HEK293 (cell line): Measurements from ENCODE around the gene MTHFSD.

Experiments used
- CTCF ChIA-PET: fragments of 350-600 bp; formaldehyde crosslinking; extraction: SDS; loops from one replicate; lab custom pipeline; 2021; ENCODE audit warnings: antibody characterized with exemption; lab: Yijun Ruan, JAX
- POLR2A ChIA-PET: fragments of 300-600 bp; formaldehyde crosslinking; extraction: SDS; loops from one replicate; lab custom pipeline; 2020; ENCODE audit warnings: antibody characterized with exemption, inconsistent platforms; lab: Yijun Ruan, JAX
- H3K27ac ChIP-seq: fragments of 200-500 bp; sonication (Bioruptor generic); 2 replicates; pipeline ENCODE4 v1.5.1; 2014; ENCODE audit warnings: low read depth, low read length, control low read depth, inconsistent platforms; ENCODE audit errors: extremely low read depth
- H3K36me3 ChIP-seq, 2 experiments: fragments of 200-500 bp in 1 of 2; sonication (Bioruptor generic) in 1 of 2; 1 replicate in 1 of 2; 2 replicates in 1 of 2; pipeline ENCODE4 v1.5.1; 2014 to 2017; ENCODE audit warnings: inconsistent platforms in 2 of 2, low read length in 2 of 2; ENCODE audit not compliant: control insufficient read depth in 2 of 2, insufficient read depth in 1 of 2
- H3K4me1 ChIP-seq: fragments of 200-500 bp; sonication (Bioruptor generic); 2 replicates; pipeline ENCODE4 v1.5.1; 2014; ENCODE audit warnings: mild to moderate bottlenecking, low read length, inconsistent platforms; ENCODE audit not compliant: control insufficient read depth, insufficient read depth
- H3K4me3 ChIP-seq: 2 replicates; pipeline ENCODE4 v1.5.1; 2011; ENCODE audit warnings: low read depth, mild to moderate bottlenecking, control low read depth, low read length, moderate library complexity
- H3K9me3 ChIP-seq: fragments of 200-500 bp; sonication (Bioruptor generic); 2 replicates; pipeline ENCODE4 v1.5.1; 2014; ENCODE audit warnings: low read depth, low read length, inconsistent platforms; ENCODE audit not compliant: control insufficient read depth, insufficient read depth
- GLI2 ChIP-seq: fragments of 450-650 bp; formaldehyde crosslinking; IDR thresholded peaks from 2 replicates; pipeline ENCODE4; 2017; ENCODE audit warnings: missing biosample characterization, missing genetic modification characterization, low read depth, borderline replicate concordance
- HIC1 ChIP-seq: fragments of 450-650 bp; formaldehyde crosslinking; IDR thresholded peaks from 2 replicates; pipeline ENCODE4 v1.5.1; 2016; ENCODE audit warnings: missing biosample characterization, missing genetic modification characterization
- HOXC10 ChIP-seq: sonication (generic); formaldehyde crosslinking; IDR thresholded peaks from 2 replicates; pipeline ENCODE4 v1.8.1; 2023; ENCODE audit warnings: mild to moderate bottlenecking, missing genetic modification reagents
- MYNN ChIP-seq: fragments of 450-650 bp; formaldehyde crosslinking; IDR thresholded peaks from 2 replicates; pipeline ENCODE4 v1.5.1; 2016; ENCODE audit warnings: missing biosample characterization, missing genetic modification characterization, borderline replicate concordance
- PRDM1 ChIP-seq: fragments of 450-650 bp; formaldehyde crosslinking; IDR thresholded peaks from 2 replicates; pipeline ENCODE4; 2016; ENCODE audit warnings: missing biosample characterization, missing genetic modification characterization
- PRDM10 ChIP-seq: fragments of 450-650 bp; formaldehyde crosslinking; IDR thresholded peaks from 2 replicates; pipeline ENCODE4 v1.5.1; 2016; ENCODE audit warnings: missing biosample characterization, missing genetic modification characterization
- ZFP37 ChIP-seq: fragments of 450-650 bp; formaldehyde crosslinking; IDR thresholded peaks from 2 replicates; pipeline ENCODE4 v1.5.1; 2016; ENCODE audit warnings: missing biosample characterization, missing genetic modification characterization
- ZNF112 ChIP-seq: fragments of 450-650 bp; formaldehyde crosslinking; IDR thresholded peaks from 2 replicates; pipeline ENCODE4 v1.5.0; 2017; ENCODE audit warnings: missing biosample characterization, missing genetic modification characterization
- ZNF146 ChIP-seq: fragments of 450-650 bp; formaldehyde crosslinking; IDR thresholded peaks from 2 replicates; pipeline ENCODE4 v1.5.1; 2016; ENCODE audit warnings: missing biosample characterization, missing genetic modification characterization
- ZNF148 ChIP-seq: fragments of 450-650 bp; formaldehyde crosslinking; IDR thresholded peaks from 2 replicates; pipeline ENCODE4 v1.5.0; 2017; ENCODE audit warnings: missing biosample characterization, missing genetic modification characterization, borderline replicate concordance
- ZNF19 ChIP-seq: fragments of 450-650 bp; formaldehyde crosslinking; IDR thresholded peaks from 2 replicates; pipeline ENCODE4; 2016; ENCODE audit warnings: missing biosample characterization, missing genetic modification characterization, low read depth
- ZNF26 ChIP-seq: fragments of 450-650 bp; formaldehyde crosslinking; IDR thresholded peaks from 2 replicates; pipeline ENCODE4 v1.5.1; 2016; ENCODE audit warnings: missing biosample characterization, missing genetic modification characterization
- ZNF549 ChIP-seq: fragments of 450-650 bp; IDR thresholded peaks from 2 replicates; pipeline ENCODE4 v1.5.1; 2018; ENCODE audit warnings: missing biosample characterization, missing genetic modification characterization, mild to moderate bottlenecking, inconsistent platforms, moderate library complexity
- ZNF580 ChIP-seq: fragments of 450-650 bp; formaldehyde crosslinking; IDR thresholded peaks from 2 replicates; pipeline ENCODE4 v1.5.1; 2016; ENCODE audit warnings: missing biosample characterization, missing genetic modification characterization
- ZNF596 ChIP-seq: fragments of 450-650 bp; IDR thresholded peaks from 2 replicates; pipeline ENCODE4 v1.5.0; 2018; ENCODE audit warnings: missing biosample characterization, mild to moderate bottlenecking, missing genetic modification characterization, moderate library complexity
- ZNF629 ChIP-seq: fragments of 450-650 bp; formaldehyde crosslinking; IDR thresholded peaks from 2 replicates; pipeline ENCODE4 v1.5.1; 2017; ENCODE audit warnings: missing biosample characterization, missing genetic modification characterization
- ZNF776 ChIP-seq: fragments of 450-650 bp; formaldehyde crosslinking; IDR thresholded peaks from 2 replicates; pipeline ENCODE4 v1.5.0; 2017; ENCODE audit warnings: missing biosample characterization, missing genetic modification characterization, borderline replicate concordance
- ZSCAN23 ChIP-seq: fragments of 450-650 bp; formaldehyde crosslinking; IDR thresholded peaks from 2 replicates; pipeline ENCODE4 v1.5.1; 2016; ENCODE audit warnings: missing biosample characterization, missing genetic modification characterization
- ZSCAN30 ChIP-seq: fragments of 450-650 bp; IDR thresholded peaks from 2 replicates; pipeline ENCODE4 v1.5.1; 2018; ENCODE audit warnings: missing biosample characterization, mild to moderate bottlenecking, missing genetic modification characterization, moderate library complexity

Gene MTHFSD

GRCh38 chr16:86584726-86585721 is 30.0 kb upstream of the MTHFSD start:
- ChIA-PET CTCF (interaction anchor here (1.3 kb wide), 1 partner anchor 10 kb away, joined by 7 read pairs; no protein-coding TSS in a partner anchor), POLR2A (no interaction called here)
- H3K9me3 ChIP-seq, result no peaks in the 10 kb centered on the region
- no peak overlapping the region for H3K4me3 ChIP-seq
- no peaks in the 10 kb centered on the region for H3K36me3 ChIP-seq
- TF ChIP-seq GLI2 (tag by site-specific recombination) (no peak), ZNF19 (tag by site-specific recombination) (no peak), ZNF112 (no peak), ZSCAN23 (tag by site-specific recombination) (no peak), PRDM1 (tag by site-specific recombination) (no peak), ZFP37 (tag by site-specific recombination) (no peak), ZNF146 (tag by site-specific recombination) (no peak)
- H3K4me1 ChIP-seq, result no peaks in the 10 kb centered on the region
- no peak overlapping the region for H3K27ac ChIP-seq

- Histone ChIP-seq H3K36me3 (no peaks in the 10 kb centered on the region), H3K4me1 (no peaks in the 10 kb centered on the region), H3K9me3 (no peaks in the 10 kb centered on the region), H3K4me3 (no peak overlapping the region), H3K27ac (no peak overlapping the region)
- ChIA-PET CTCF (no interaction called here), POLR2A (no interaction called here)
- no peak for TF ChIP-seq ZNF549 (tag by site-specific recombination)
- TF ChIP-seq PRDM10 (tag by site-specific recombination), result peak; percentile 54; the same call in 1 of the 2 replicates
These were observed 29.1 kb upstream of the MTHFSD start for GRCh38 chr16:86584071-86584685.

GRCh38 chr16:86581458-86581857 is 26.4 kb upstream of the MTHFSD start:
- no peak overlapping the region for H3K4me3 ChIP-seq
- POLR2A ChIA-PET, result no interaction called here
- CTCF ChIA-PET, result interaction anchor here (0.6 to 0.7 kb wide), 2 partner anchors 17 to 1290 kb away, joined by 3 read pairs; no protein-coding TSS in a partner anchor
- TF ChIP-seq ZNF776 (tag by site-specific recombination) (no peak), ZNF26 (tag by site-specific recombination) (no peak), ZNF148 (tag by site-specific recombination) (no peak), ZNF596 (tag by site-specific recombination) (no peak), MYNN (tag by site-specific recombination) (no peak), ZSCAN30 (tag by site-specific recombination) (no peak), HIC1 (no peak), HOXC10 (CRISPR knock-in tag) (no peak), ZNF629 (no peak), ZNF580 (tag by site-specific recombination) (no peak)

More at GRCh38 chr16:86581458-86581857, 26.4 kb upstream of the MTHFSD start:
- no peaks in the 10 kb centered on the region for H3K9me3 ChIP-seq
- H3K27ac ChIP-seq, result no peak overlapping the region
- no peaks in the 10 kb centered on the region for H3K36me3 ChIP-seq
- peaks cover 3% of the 10 kb centered on the region; the same call in 1 of the 2 replicates for H3K4me1 ChIP-seq
